Measurements from ENCODE around the gene CAPN10.

CAPN10 gene

GRCh38 chr2:240574386-240575100, 12.0 kb upstream of the CAPN10 start:
- no peak for DNase-seq (ENCODE audit: low spot score)

DNA sequence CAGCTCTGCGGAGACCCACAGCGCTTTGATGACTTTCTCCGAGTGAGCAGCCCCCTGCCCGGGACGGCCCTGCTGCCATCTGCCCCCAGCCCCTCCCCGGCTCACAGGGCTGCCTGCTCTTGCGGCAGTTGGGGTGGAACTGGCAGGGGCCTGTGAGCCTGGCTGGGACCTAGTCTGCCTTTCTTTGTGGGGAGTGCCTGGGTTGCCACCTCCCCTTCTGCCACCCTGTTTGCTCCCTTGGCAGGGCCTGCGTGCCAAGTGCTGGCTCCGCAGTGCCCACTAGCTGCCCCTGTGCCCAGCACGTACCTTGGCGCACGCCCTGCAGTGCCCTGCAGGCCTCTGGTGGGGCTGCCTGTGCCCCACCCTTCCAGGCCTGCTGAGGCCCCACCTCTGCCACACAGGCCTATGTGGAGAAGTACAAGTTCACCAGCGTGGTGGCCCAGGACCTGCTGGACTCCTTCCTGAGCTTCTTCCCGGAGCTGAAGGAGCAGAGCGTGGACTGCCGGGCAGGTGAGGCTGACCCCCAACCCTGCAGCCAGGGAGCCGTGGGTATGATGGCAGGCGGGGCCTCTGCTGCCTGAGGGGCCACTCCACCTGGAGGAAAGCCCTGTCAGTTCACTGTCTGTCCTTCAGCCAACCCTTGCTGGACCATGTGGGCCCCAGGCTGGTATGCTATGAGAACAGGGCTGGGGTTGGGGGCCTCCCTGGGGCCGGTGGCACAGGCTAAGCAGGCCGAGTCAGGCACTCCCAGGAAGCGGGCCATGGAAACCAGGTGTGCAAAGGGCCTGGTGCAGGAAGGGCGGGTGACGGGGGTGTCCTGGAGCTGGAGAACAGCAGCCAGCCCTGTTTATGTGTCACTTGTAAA, 11.2 kb upstream of the CAPN10 start:
- no peak for DNase-seq (ENCODE audit: low spot score)

DNA sequence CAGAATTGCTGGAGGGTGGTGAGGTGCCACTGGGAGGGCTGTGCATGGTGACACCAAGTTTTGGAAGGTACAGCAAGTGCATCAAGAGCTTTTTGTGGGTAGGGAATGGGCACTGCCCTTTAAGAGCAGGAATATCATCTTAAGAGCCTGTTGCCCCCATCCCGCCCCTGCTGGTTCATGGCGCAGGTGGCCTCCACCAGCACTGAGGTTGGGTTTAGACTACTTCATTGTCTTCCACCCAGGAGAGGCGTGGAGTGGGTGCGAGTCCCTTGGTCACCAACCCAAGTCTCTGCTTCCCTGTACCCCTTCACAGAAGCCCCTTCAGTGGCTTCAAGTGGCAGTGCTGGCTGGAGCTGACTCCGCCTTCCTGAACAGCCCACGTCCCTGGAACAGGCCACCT, 10.5 kb upstream of the CAPN10 start:
- DNase-seq (ENCODE audit: low spot score): no peak

DNA sequence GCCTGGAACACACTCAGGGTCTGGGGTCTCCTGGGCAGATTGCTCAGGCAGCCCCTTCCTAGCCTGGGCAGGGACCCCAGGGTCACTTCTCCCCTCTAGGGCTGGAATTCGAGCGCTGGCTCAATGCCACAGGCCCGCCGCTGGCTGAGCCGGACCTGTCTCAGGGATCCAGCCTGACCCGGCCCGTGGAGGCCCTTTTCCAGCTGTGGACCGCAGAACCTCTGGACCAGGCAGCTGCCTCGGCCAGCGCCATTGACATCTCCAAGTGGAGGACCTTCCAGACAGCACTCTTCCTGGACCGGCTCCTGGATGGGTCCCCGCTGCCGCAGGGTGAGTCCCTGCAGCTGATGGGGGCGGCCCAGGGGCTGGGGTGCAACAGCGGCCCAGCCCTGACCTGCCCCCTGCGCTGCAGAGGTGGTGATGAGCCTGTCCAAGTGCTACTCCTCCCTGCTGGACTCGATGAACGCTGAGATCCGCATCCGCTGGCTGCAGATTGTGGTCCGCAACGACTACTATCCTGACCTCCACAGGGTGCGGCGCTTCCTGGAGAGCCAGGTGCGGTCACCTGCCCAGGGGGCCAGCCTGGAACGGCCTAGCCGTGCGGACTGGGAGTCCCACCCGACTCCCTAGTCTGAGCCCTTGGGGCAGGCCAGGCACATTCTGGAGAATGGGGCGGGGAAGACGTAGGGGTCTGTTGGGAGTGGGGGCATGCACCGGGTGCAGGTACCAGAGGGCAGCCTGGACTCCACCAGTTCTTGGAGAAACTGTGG, 9.9 kb upstream of the CAPN10 start:
- no peak for DNase-seq (ENCODE audit: low spot score)

- no peak for DNase-seq (ENCODE audit: low spot score)
Measured at GRCh38 chr2:240577281-240578109, 9.0 kb upstream of the CAPN10 start.

GRCh38 chr2:240578110-240578450, 8.5 kb upstream of the CAPN10 start:
- no peak for DNase-seq (ENCODE audit: low spot score)

GRCh38 chr2:240578488-240578887, 8.0 kb upstream of the CAPN10 start:
- no peak for DNase-seq (ENCODE audit: low spot score)

DNA sequence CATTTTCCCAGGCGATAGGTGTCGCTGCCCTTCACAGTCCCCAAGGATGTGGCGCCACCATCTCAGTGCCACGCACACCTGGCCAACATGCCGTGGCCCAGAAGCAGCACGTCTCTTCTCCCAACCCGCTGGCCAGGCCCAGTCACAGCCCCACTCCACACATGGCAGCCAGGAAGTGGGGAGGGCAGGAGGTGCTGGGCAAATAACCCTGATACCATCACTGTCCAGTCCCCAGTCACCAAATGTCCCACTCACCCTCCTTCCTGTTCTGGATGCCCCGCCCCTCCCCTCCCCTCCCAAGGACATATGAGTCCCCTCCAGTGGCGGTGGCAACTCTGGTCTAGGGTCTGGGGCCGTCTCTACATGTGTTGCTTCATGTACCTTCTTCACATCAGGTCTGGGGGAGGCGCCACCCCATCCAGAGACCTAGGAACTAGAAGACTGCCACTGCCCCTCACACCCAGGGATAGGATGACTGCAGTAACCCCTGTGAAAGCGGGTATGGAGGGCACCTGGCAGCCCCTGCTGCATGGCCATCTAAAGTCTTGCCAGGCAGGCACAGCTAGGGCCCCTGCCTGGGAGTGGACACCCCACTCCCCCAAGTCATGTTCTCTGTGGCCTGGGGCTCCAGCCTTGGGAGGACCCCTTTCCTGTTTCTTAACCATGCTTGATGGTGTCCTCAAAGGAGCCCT, 7.3 kb upstream of the CAPN10 start:
- no peak for DNase-seq (ENCODE audit: low spot score)

DNA sequence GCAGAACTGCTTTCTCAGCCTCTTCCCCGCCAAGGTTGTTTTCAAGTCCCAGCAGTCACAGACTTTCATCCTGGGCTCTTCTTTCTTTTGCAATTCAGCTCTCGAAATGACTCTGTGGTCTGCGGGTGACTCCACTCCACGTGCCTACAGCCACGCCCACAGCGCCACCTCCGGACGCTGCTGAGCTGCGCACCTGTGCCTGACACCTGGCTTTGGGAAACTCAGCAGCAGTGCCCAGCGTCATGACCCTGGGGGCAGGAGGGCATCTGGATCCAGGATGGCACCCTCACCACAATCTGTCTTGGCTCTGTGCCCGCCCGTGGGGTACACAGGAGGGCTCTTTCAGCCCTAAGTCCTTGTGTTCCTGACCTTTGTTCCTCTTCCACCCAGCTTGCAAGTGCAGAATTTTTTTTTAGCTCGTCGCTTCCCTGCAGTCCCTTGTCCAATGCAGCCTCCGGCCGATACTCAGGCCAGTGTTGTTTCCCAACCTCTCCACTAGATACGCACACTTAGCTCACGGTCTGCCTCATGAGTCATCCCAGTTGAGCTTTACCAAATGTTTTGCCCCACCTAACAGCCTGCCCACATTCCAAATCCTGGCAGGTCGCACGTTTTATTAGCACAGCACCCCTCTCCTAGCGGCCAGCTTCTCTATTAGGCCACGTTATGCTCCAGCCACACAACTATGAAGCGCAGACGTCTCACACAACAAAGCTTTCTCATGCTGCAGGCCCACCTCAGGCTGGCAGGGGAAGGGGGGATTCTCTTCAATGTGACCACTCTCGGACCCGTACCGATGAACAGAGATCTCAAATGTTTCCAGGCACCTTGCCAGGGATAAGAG, 6.5 kb upstream of the CAPN10 start:
- DNase-seq (ENCODE audit: low spot score): peak; percentile 83

DNA sequence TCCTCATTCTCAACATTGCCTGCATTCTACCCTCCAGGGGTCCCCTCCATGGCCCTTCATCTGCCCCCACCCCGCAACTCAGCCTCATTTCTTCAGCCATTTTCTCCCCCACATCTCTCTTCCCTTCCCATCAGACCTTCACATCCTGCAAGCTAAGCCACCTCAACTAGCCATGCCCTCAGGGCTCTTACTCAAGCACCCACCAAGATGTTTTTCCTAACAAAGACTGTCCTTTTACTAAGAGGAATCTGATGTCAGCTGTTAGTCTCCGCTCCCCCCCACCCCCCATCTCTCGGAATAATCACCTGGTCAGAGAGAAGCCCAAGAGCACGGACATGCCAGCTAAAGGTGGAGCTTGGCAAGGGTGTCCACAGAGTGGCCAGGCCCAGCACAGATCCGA, 4.7 kb upstream of the CAPN10 start:
- DNase-seq (ENCODE audit: low spot score): no peak

- no peak for DNase-seq (ENCODE audit: low spot score)
Measured at GRCh38 chr2:240582781-240583180, 3.8 kb upstream of the CAPN10 start.

- no peak for DNase-seq (ENCODE audit: low spot score)
Measured at GRCh38 chr2:240583774-240584173, 2.8 kb upstream of the CAPN10 start.

DNA sequence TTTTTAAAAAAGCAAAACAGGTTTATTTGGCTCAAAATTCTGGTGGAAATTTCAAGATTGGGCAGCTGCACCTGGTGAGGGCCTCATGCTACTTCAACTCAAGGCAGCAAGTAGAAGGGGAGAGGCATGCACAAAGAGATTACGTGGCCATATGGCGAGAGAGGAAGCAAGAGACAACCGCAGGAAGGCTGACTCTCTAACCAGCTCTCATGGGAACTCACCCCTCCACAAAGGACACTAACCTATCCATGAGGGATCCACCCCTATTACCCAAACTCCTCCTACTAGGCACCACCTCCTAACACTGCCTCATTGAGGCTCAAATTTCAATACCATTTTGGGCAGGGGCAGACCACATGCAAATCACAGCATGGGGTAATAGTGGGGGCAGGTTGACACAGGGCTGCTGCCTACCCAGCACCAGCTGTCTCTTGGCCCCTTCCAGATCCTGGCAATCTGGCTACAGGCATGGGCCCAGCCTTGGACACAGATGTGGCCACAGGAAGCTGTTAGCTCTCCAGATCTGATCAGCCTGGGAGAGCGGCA, 2.0 kb upstream of the CAPN10 start:
- DNase-seq (ENCODE audit: low spot score): no peak

DNA sequence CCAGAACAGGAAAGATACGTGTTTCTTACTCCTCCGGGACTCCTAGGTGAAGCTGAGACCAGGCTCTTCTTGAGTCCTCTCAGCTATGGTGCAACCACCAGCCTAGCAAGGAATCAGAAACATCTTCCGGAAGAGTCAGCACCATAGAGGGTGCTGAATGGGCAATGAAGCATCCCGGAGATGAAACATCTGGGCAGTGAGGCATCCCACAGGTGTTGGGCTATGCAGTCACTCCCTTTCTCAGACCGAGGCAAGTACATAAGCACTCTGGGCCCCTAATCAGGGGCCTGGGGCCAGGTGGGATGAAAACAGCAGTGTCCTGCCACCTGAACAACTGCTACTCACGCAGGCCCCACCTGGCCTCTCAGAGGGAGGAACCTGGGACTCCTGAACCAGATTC, 1.4 kb upstream of the CAPN10 start:
- DNase-seq (ENCODE audit: low spot score): no peak

DNA sequence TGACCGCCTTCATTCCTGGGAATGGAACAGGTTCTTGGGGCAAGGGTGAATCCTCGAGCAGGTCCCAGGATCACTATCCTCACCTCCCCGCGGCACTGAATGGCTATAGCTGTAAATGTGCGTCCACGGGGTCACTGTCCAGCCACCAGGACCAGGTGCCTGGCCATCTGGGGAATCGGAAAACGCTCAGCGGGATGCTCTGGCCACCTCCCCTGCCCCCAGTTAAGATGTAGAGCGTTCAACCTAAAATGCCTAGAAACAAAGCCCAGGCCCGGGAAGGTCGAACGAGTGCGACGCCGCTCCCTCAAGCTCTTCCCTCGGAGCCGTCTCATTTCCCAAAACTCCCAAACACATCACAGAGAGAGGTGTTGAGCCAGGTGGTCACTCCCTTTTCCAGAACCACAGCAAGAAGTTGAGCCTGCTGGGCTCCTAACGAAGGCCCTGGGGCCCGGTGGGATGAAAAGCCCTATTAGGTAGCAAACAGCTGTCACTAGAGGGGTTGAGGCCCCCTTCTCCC, 795 bp upstream of the CAPN10 start:
- DNase-seq (ENCODE audit: low spot score): no peak

DNA sequence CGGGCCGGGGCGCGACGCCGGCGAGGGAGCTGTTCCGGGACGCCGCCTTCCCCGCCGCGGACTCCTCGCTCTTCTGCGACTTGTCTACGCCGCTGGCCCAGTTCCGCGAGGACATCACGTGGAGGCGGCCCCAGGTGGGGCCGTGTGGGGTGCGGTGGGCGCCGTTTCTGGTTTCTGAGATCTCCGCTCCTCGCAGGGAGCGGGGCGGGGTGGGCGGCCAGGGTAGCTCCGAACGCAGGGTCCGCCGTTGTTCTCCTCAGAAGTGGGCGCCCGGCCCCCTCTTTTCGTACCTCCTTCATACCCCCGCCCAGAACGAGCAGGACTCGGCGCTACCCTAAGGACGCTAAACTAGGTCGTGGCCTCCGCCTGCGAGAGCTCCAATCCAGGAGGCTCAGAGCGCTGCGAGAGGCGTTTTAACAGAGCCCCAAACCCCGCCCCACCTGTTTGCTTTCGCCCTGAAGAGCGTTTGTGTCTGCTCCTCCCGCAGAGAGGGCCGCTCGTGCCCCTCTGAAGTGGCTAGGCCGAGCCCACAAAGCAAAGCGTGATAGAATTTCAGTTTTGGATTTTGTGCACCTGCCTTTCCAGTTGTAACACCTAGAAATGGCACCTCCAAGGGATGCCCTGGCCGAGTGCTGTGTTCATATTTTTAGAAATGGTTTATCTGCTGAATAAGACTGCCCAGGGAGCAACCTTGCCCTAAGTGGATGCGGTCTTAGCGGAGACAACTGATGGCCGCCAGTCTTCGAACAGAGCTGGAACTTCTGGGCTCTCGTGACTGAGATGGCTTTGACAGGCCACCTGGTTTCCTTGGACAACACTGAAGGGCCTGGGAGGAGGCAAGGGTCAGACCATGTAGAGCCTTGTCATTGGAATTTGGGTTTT, 626 bp downstream of the CAPN10 start:
- peak; percentile 53 for DNase-seq (ENCODE audit: low spot score)

- DNase-seq (ENCODE audit: low spot score): no peak
Measured at GRCh38 chr2:240588006-240588655, 1.6 kb downstream of the CAPN10 start.

DNA sequence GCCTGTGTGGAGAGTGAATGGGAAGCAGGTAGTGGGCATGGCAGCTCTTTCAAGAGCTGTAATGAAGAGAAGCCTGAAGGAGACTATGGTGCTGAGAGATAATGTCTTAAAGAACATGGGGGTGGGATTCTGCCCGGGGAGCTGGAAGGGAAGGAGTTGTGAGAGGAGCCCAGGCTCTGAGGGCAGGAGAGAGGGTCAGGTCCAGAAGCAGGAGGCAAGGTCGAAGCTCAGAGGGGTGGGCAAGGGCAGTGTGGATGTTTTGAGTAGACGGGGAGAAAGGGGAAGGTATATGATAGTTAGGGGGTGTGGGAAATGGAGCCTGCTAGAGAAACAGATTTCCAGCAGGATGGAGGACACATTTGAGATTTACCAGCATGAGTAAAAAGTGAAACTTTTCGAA, 2.1 kb downstream of the CAPN10 start:
- no peak for DNase-seq (ENCODE audit: low spot score)

Data from GM03348 (cell line).